ENCODE data around the gene CDC20B. TPM values are rescaled to one million over a fixed set of nuclear protein-coding genes. Genes with fewer than 3 reads are reported as not detected.
"Not testable (repeated sequence)": the region's sequence is repeated elsewhere in the genome, so short reads cannot be mapped to it uniquely, and the experiment has no call there.

CDC20B gene
- total RNA-seq, 1 donor from 2014 or later, result 0.07 TPM

DNA sequence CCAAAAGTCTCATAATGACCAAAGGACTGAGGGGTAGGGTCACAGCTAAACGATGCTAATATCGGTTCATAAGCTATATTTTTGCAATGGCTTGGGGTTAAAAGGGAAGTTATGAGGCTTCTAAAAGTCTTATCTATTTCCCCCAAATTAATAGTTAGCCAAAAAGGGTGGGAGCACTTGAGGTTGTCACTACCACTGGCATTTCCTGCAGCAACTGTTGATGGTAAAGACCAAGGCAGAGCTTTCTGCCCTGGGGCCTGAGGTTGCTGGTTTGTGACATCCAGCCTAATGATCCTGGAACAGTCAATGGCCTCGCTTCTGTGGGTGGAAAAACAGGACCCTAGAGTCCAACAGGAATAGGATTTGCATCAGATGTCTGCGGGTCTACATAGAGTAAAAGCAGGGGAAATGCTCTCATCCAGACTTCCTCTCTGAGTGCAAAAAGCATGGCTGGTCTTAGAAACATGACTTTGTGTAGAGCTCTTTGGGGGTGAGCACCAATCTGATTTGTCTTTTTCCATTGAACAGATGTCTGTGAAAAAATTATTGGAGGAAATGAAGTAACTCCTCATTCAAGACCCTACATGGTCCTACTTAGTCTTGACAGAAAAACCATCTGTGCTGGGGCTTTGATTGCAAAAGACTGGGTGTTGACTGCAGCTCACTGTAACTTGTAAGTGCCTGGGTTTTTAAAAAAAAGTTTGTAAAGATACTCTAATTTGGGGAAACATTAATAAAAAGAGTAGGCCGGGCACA, 67.9 kb downstream of the CDC20B start:
- DNase-seq (ENCODE audit: low read depth, low spot score), result no peak

DNA sequence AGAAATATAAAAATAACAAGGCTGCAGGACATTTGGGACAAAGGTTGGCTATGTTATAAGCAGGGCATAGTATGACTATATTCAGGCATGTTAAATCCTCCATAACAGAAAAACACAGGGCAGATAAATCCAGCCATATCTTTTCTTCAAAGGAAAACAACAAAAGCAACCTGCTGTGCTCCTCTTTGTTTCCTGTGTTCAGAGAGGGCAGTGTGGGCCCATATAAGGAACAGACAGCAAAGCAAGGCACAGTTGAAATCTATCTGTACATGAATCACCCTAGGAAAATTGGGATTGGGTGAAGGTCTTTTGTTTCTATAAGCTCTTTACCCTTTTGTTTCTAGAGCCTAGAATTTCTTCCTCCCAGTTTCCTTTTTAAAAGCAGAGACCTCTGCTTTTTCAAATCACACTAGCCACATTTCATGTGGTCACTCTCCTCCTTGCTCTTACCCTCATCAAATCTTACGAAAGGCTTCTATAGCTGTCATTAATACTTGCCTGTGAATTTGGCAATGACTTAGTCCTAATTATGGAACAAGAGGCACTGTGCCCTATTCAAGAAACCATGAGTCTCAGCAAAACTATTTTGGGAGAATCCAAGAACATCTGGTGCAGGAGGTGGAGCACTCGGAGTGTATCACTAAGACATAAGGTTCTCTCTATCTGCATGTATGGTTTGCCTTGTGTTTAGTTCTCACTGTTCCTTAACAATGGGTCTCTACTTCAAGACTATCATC, 68.8 kb downstream of the CDC20B start:
- no peak for DNase-seq (ENCODE audit: low read depth, low spot score)

- no peak for DNase-seq (ENCODE audit: low read depth, low spot score)
Observed at GRCh38 chr5:55102348-55102747, 70.6 kb downstream of the CDC20B start, which contains the start of gene GZMA. Gene GZMA (plus strand): TSS chr5:55102646. CDS start chr5:55102683, 37 bp downstream.

GRCh38 chr5:55101556-55102276, 71.3 kb downstream of the CDC20B start:
- no peak for DNase-seq (ENCODE audit: low read depth, low spot score)

DNA sequence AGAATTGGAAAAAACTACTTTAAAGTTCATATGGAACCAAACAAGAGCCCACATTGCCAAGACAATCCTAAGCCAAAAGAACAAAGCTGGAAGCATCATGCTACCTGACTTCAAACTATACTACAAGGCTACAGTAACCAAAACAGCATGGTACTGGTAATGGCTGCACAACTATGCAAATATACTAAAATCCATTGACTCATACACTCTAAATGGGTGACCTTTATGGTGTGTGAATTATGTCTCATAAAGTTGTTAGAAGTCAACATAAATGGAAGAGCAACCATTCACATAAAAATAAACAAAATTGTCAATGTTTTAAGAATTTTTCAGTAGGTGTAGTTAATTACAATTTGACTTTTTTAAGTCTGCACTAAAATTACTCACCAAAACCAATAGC, 71.8 kb downstream of the CDC20B start:
- DNase-seq (ENCODE audit: low read depth, low spot score), result not testable (repeated sequence)

GRCh38 chr5:55096861-55097260, 76.1 kb downstream of the CDC20B start:
- no peak for DNase-seq (ENCODE audit: low read depth, low spot score)

GRCh38 chr5:55096182-55096581, 76.8 kb downstream of the CDC20B start:
- DNase-seq (ENCODE audit: low read depth, low spot score), result no peak

GRCh38 chr5:55091011-55091410, 82.0 kb downstream of the CDC20B start:
- DNase-seq (ENCODE audit: low read depth, low spot score), result not testable (repeated sequence)

- DNase-seq (ENCODE audit: low read depth, low spot score), result not testable (repeated sequence)
Observed at GRCh38 chr5:55089301-55089700, 83.7 kb downstream of the CDC20B start.

DNA sequence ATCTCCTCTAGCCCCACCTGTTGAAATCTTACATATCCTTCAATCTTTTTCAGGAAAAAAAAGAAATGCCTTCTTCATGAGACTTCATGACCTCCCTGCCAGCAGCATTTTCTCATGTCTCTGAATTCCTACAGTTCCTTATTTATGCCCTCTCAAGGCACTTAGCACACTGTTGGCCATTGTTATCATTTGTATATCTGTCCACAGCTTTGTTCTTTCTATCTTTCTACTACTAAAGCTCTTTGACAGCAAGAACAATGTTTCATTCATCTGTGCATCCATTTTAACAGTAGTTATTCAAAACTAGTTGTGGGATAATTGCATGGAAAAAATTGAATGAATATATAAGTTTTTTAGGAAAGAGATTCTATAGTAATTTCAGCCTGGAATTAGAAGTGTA, 91.4 kb downstream of the CDC20B start:
- no peak for DNase-seq (ENCODE audit: low read depth, low spot score)

DNA sequence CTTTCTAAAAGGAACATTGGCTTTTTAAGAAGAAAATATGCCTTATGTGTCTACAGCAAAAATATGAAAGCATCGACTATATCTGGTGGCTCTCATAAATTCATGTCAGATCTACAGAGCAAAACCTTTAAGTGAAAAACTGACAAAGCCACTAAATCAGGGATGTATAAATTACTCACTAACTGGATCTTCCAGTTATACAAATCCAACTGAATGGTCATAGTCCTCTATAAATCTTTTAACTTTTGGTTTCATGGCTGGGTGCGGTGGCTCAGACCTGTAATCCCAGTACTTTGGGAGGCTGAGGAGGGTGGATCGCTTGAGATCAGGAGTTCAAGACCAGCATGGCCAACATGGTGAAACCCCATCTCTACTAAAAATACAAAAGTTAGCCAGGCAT, 99.8 kb downstream of the CDC20B start:
- no peak for DNase-seq (ENCODE audit: low read depth, low spot score)

DNA sequence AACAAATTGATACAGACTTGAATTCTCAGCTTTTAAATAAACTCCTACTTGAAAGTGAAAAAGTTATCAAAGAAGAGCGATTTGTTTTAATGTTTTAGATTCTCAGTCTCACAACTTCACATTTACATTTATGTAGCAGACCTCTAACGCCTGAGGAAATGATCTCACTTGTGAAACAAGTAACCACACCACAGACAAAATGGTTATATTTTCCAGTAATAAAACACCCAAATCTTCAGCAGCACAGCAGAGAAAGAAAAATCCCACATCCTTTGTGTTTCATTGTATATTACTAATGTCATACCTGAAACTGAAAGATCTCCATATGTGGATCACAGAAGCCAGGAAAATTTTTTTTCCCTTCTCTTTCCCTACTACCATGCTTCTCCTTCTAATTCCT, 100.3 kb downstream of the CDC20B start:
- DNase-seq (ENCODE audit: low read depth, low spot score), result no peak

- DNase-seq (ENCODE audit: low read depth, low spot score), result no peak
Observed at GRCh38 chr5:55071413-55071812, 101.6 kb downstream of the CDC20B start.

DNA sequence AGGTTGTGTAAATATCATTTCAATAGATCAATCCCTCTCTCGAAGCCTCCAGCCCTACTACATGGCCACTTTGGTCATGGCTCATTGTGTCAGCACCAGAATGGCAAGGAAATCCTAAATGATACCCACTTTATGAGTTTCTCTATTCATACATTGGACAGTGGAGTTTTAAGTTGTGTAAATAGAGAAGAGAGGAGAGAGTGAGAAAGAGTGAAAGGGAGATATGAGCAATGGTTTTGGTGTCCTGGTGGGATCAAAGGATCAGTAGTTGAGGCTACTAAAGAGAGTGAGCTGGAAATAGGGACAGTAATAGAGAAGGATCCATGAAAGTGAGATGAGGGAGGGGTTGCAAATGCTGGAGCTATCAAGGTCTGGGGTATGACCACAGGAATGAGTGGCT, 102.0 kb downstream of the CDC20B start:
- no peak for DNase-seq (ENCODE audit: low read depth, low spot score)

DNA sequence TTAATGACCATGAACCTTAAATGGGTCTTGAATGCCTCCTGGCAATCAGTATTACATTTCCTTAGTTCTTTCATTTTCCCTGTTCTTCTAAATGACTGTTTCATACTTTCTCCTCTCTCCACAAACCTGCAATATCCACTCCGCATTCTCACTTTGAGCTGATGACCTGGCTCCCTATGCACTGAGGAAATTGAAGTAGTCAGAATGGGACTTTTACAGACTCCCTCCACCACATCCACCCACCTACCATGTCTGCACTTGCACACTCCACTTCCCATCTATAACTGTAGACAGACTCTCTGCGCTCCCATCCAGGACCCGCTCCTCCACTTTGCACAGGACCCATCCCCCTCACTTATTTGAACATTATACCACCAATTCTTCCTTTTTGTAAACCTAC, 106.7 kb downstream of the CDC20B start:
- DNase-seq (ENCODE audit: low read depth, low spot score), result no peak

DNA sequence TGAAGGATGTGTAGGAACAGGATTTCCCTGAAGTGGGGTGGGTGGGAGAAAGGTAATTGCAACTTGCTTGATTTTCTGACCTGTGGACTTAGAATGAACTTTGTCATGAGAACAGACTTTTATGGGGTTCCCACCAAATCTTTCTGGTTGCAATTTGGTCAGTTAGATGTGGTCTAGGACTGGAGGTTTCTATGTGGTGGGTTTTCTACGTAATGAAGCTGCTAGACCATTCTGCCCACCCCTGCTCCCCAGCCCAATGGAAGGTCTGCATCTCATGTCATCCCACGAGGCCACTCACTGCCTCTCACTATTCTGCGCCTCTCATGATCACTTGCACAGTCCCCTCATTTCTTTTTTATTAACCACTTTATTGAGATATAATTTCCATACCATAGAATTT, 108.5 kb downstream of the CDC20B start:
- no peak for DNase-seq (ENCODE audit: low read depth, low spot score)

DNA sequence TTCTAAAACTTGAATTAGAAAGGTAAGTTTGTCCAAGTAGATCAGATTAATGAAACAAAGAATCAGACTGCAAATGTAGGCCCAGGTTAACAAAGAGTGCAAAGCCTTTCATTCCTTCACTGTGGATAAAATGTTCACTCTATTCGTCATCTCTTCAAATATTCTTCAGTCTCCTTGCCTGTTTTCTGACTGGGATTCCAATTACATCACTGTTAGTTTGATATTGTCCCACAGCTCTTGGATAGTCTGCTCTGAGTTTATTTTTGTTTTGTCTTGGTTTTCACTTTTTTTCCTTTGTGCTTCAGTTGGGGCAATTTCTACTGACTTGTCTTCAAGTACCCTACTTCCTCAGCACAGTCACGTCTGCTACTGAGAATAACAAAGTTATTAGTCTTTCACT, 109.1 kb downstream of the CDC20B start:
- no peak for DNase-seq (ENCODE audit: low read depth, low spot score)

- DNase-seq (ENCODE audit: low read depth, low spot score), result no peak
Observed at GRCh38 chr5:55063220-55063863, 109.6 kb downstream of the CDC20B start.

Measured in pulmonary artery endothelial cell (primary cell).